Duodenal mucosa (tissue), 2 donors: ENCODE results near the gene DOLPP1.

Experiments used
- H3K27ac ChIP-seq: one replicate; pipeline ENCODE4 v1.7.0; 2013; ENCODE audit warnings: low read depth, low read length
- H3K27me3 ChIP-seq, 2 donors: one replicate each; pipeline ENCODE4 v1.7.0; 2013; ENCODE audit warnings: low read length in 2 of 2, control low read depth in 1 of 2; ENCODE audit not compliant: insufficient read depth in 2 of 2, control insufficient read depth in 1 of 2
- H3K36me3 ChIP-seq, 2 donors: one replicate each; pipeline ENCODE4 v1.7.0; 2013; ENCODE audit warnings: low read length in 2 of 2, control low read depth in 1 of 2; ENCODE audit not compliant: insufficient read depth in 2 of 2, control insufficient read depth in 1 of 2
- H3K4me1 ChIP-seq, 2 donors: one replicate each; pipeline ENCODE4 v1.7.0; 2013; ENCODE audit warnings: low read length in 2 of 2, control low read depth in 1 of 2; ENCODE audit not compliant: insufficient read depth in 2 of 2, control insufficient read depth in 1 of 2
- H3K4me3 ChIP-seq, 2 donors: one replicate each; pipeline ENCODE4 v1.7.0; 2013; ENCODE audit warnings: low read length in 2 of 2, low read depth in 1 of 2
- H3K9ac ChIP-seq, 2 donors: one replicate each; pipeline ENCODE4 v1.7.0; 2013; ENCODE audit warnings: low read length in 2 of 2, low read depth in 1 of 2
- H3K9me3 ChIP-seq, 2 donors: one replicate each; pipeline ENCODE4 v1.7.0; 2013; ENCODE audit warnings: low read length in 2 of 2, control low read depth in 1 of 2; ENCODE audit not compliant: control insufficient read depth in 1 of 2

DOLPP1 gene

DNA sequence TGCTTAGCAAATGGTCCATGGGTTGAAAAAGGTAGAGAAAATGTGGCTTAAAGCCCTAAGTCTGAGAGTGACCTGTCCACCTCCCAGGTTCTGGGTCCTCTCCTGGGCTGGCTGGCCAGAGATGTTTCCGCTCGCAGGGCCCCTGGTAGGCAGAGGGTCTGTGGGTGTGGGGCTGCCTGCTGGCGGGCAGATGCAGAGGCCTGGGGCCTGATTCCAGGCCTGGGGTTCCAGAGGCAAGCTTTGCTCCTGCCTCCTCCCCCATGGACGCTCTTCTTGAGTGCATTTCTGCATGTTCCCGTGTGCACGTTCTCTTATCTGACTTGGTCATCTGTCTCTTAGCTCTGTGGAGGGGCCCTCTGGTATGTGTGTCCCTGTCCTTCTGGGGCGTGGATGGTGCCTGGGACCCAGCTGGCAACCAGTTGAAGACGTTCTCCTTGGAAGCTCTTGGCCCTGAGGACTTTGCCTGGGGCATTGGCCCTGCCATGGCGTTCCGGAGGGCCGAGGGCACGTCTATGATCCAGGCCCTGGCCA is 40.7 kb upstream of the DOLPP1 start:
- H3K9me3 ChIP-seq, result no peaks in the 10 kb centered on the region
- H3K27me3 ChIP-seq, result no peaks in the 10 kb centered on the region
- no peak overlapping the region for H3K4me3 ChIP-seq
- peaks cover 12 to 28% of the 10 kb centered on the region in 2 donors for H3K36me3 ChIP-seq
- no peak overlapping the region for H3K27ac ChIP-seq
- H3K4me1 ChIP-seq, result peaks cover 19 to 23% of the 10 kb centered on the region in 2 donors
- no peak overlapping the region for H3K9ac ChIP-seq

DNA sequence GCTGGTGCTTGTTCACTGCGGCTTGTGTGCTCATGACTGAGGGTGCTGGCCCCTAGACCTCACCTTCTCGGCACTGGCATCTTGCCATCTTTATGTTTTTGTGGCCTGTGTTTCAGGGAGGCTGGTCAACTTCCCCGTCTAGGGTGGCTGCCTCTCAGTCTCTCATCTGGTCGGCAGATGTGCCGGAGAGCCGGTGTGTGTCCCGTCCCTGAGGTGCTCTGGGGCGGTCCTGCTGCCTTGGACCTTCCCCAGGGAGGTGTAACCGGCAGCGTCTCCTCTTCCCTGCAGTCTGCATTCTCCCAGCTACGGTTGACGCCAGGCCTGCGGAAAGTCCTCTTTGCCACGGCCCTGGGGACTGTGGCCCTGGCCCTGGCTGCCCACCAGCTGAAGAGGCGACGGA is 38.9 kb upstream of the DOLPP1 start:
- no peaks in the 10 kb centered on the region for H3K27me3 ChIP-seq
- no peak overlapping the region for H3K9ac ChIP-seq
- no peaks in the 10 kb centered on the region for H3K9me3 ChIP-seq
- peaks cover 15 to 19% of the 10 kb centered on the region in 2 donors for H3K4me1 ChIP-seq
- H3K4me3 ChIP-seq, result no peak overlapping the region
- H3K27ac ChIP-seq, result no peak overlapping the region
- H3K36me3 ChIP-seq, result peaks cover 12 to 38% of the 10 kb centered on the region in 2 donors

DNA sequence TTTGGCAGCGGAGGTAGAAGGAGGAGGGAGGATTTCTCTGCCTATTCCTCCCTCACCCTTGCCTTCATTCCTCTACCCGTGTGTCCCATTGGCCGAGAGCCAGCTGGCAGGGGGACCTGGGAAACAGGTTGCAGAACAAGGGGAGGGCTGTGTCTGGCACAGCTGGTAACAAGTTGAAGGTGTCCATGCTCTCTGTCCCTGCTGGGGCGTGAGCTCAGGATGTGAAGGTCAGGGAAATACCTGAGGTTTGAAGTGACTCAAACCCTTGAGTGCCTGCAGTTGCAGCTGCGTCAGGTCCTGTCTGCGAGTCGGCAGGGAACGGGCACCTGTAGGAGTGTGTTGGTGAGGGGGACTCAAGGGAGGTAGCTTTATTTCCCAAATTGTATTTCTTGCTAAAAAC is 28.3 kb upstream of the DOLPP1 start:
- H3K4me1 ChIP-seq, result peaks cover 4 to 8% of the 10 kb centered on the region in 2 donors
- H3K27me3 ChIP-seq, result no peaks in the 10 kb centered on the region
- H3K4me3 ChIP-seq, result no peak overlapping the region
- peaks cover 19 to 43% of the 10 kb centered on the region in 2 donors for H3K36me3 ChIP-seq
- no peaks in the 10 kb centered on the region for H3K9me3 ChIP-seq
- H3K9ac ChIP-seq, result peak overlapping the region; percentile 4 to 21
- H3K27ac ChIP-seq, result peak overlapping the region; percentile 65

DNA sequence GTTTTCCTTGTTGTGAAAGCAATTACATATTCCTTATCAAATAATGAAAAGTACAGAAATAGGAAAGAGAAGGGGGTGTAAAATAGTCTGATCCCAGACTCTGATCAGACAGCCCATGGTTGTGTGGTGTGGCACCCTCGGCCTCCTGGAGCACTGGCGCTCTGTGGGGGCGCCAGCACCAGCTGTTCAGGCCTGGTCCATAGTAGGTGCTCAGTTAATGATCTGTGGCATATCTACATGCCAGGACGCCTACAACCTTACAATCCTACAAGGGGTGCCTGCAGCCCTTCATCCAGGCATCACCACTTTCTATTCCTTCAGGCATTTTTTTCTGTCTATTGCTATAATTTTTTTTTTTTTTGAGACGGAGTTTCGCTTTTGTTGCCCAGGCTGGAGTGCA is 27.9 kb upstream of the DOLPP1 start:
- H3K27ac ChIP-seq, result no peak overlapping the region
- no peaks in the 10 kb centered on the region for H3K27me3 ChIP-seq
- H3K9me3 ChIP-seq, result no peaks in the 10 kb centered on the region
- H3K4me1 ChIP-seq, result peaks cover 4 to 8% of the 10 kb centered on the region in 2 donors
- H3K4me3 ChIP-seq, result no peak overlapping the region
- H3K36me3 ChIP-seq, result peaks cover 18 to 42% of the 10 kb centered on the region in 2 donors
- peak overlapping the region in 1 of 2 donors; percentile 21 for H3K9ac ChIP-seq

DNA sequence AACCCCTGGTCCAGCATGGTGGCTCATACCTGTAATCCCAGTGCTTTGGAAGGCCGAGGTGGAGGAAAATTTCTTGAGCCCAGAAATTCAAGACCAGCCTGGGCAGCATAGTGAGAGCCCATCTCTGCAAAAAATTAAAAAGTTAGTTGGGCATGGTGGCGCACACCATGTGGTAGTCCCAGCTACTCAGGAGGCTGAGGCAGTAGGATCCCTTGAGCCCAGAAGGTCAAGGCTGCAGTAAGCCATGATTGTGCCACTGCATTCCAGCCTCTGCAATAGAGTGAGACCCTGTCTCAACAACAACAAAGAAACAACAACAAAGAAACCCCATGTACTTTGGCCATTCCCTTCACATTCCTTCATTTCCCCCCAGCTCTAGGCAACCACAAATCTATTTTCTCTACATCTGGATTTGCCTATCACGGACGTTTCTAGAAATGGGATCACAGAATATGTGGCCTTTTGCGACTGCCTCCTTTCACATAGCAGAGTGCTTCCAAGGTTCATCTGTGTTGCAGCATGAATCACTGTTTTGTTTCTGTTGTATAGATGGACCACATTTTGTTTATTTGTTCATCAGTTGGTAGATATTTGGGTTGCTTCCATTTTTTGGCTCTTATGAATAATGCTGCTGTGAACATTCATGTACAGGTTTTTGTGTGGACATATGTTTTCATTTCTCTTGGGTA is 26.6 kb upstream of the DOLPP1 start:
- Histone ChIP-seq H3K27me3 (no peaks in the 10 kb centered on the region), H3K4me3 (no peak overlapping the region), H3K27ac (no peak overlapping the region), H3K36me3 (peaks cover 7 to 37% of the 10 kb centered on the region in 2 donors), H3K9ac (no peak overlapping the region), H3K9me3 (no peaks in the 10 kb centered on the region), H3K4me1 (peaks cover 4 to 8% of the 10 kb centered on the region in 2 donors)

DNA sequence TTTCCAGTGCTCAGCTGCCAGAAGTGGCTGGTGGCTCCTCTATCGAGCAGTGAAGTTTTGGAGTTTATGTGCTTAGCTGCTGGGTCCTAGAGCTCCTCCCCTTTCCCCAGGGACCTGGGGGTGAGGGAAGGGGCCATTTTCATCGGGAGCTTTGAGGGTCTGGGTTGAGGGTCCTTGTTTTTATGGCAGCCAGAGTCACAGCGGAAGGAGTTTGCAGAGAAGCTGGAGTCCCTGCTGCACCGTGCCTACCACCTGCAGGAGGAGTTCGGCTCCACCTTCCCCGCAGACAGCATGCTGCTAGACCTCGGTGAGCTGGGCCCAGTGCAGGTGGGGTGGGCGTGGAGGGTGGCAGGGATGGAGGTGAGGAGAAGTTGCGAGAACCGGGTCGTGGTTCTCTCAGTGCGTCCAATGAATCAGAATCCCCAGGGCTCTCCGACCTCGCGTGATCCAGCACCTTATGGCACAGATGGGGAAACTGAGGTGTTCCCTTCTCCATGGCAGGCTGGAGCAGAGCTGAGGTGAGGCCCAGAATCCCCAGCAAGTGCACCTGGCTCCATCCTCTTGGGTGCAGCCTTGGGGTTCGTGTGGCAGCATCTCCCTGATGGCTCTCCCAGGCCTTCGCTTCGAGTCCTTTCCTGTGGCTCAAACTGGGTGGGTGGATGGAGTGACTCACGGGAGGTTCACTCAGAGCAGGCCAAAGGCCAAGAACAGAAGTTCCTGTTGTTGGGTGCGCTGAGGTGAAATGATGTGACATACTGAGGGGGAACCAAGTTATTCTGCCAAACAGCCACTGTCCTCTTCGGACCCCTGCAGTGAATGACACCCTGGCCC is 21.7 kb upstream of the DOLPP1 start:
- Histone ChIP-seq H3K36me3 (peaks cover 18 to 60% of the 10 kb centered on the region in 2 donors), H3K27me3 (no peaks in the 10 kb centered on the region), H3K9ac (no peak overlapping the region), H3K27ac (no peak overlapping the region), H3K9me3 (no peaks in the 10 kb centered on the region), H3K4me1 (peaks cover 0 to 3% of the 10 kb centered on the region in 2 donors), H3K4me3 (no peak overlapping the region)

DNA sequence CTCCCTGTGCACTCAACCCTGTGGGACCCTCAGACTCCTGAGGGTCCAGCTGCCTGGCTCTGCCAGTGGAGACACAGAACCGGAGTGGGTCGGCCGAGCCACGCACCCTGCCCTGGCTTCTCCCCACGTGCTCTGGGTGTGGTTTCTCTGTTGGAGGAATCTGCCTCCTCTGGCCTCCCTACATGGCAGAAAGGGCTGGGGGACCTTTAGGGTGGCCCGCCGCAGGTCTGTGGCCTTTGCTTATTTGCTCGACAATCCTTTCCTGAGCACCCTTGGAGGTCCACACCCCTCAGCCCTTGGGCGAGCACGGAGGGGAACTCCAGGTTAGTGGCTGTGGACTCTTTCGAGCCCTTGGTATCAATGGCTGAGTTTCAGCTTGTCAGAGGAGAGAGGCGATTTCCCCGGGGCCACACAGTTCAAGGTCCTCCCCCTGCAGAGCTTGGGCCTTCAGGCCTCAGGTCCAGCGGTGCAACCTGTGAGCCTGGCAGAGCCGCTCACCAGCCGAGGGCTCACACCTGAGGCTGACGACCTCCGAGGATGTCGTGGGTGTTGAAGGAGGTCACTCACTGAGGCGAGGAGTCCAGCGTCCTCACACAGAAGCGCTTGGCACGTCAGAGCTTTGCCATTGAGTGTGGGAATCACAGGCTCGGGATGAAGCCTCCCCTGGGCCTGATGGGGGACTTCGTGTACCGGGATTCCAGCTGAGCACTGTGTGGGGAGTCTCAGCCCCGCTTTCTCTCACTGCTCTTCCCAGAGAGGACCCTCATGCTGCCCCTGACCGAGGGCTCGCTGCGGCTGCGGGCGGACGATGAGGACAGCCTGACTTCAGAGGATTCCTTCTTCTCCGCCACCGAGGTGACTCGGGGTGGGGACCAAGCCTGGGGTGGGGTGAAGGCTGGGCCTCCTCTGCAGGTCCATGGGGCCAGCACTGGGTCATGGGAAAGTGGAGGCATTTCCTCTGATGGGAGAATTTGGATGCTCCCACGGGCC is 20.8 kb upstream of the DOLPP1 start:
- H3K27ac ChIP-seq, result no peak overlapping the region
- peaks cover 0 to 3% of the 10 kb centered on the region in 2 donors for H3K4me1 ChIP-seq
- H3K36me3 ChIP-seq, result peaks cover 18 to 60% of the 10 kb centered on the region in 2 donors
- no peaks in the 10 kb centered on the region for H3K9me3 ChIP-seq
- no peaks in the 10 kb centered on the region for H3K27me3 ChIP-seq
- no peak overlapping the region for H3K9ac ChIP-seq
- no peak overlapping the region for H3K4me3 ChIP-seq

DNA sequence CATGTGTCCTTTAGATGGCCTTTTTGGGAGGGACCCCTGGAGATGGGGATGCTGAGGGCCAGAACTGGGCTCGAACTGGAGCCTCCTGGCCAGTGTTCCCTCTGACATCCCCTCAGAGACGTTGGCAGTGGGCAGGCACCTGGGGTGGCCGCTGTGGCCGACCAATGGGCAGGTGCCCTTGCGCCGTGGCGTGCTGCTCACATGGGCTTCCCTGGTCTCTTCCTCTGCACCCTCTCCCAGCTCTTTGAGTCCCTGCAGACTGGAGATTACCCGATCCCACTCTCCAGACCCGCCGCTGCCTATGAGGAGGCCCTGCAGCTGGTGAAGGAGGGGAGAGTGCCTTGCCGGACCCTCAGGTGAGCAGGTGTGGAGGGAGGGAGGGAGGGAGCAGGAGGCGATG is 19.9 kb upstream of the DOLPP1 start:
- Histone ChIP-seq H3K9ac (no peak overlapping the region), H3K27ac (no peak overlapping the region), H3K9me3 (no peaks in the 10 kb centered on the region), H3K4me3 (no peak overlapping the region), H3K36me3 (peaks cover 25 to 66% of the 10 kb centered on the region in 2 donors), H3K4me1 (peaks cover 0 to 3% of the 10 kb centered on the region in 2 donors), H3K27me3 (no peaks in the 10 kb centered on the region)

DNA sequence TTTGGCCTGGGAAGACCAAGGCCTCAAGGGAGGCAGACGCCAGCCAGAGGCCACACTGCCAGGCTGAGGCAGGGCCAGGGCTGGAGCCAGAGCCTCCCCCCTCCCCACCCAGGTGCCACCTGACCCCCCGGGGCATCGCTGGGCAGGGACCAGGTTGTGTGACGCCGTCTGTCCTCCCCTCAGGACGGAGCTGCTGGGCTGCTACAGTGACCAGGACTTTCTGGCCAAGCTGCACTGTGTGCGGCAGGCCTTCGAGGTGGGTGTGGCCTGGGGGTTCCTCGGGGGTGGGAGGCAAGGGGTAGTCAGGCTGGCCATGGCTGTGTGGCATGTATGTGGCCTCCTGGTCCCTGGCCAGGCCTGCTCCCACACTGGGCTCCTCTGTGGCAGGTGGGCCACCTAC is 17.9 kb upstream of the DOLPP1 start:
- no peaks in the 10 kb centered on the region for H3K27me3 ChIP-seq
- no peak overlapping the region for H3K9ac ChIP-seq

More for the DNA sequence above, 17.9 kb upstream of the DOLPP1 start:
- H3K4me1 ChIP-seq, result peaks cover under 1 to 3% of the 10 kb centered on the region in 2 donors
- no peaks in the 10 kb centered on the region for H3K9me3 ChIP-seq
- no peak overlapping the region for H3K4me3 ChIP-seq
- H3K36me3 ChIP-seq, result peaks cover 35 to 67% of the 10 kb centered on the region in 2 donors
- H3K27ac ChIP-seq, result no peak overlapping the region
